Liver (tissue), 9 donors: ENCODE results near the gene INTS15. TPM values are rescaled to one million over a fixed set of nuclear protein-coding genes. Genes with fewer than 3 reads are reported as not detected.

Experiments used
- DNase-seq: peaks from one replicate; pipeline ENCODE4 v3.0.0-alpha.2; 2017; ENCODE audit warnings: low spot score
- H3K27ac ChIP-seq, 2 donors: one replicate each; pipeline ENCODE4 v1.7.0; 2013; ENCODE audit warnings: inconsistent platforms in 2 of 2, low read length in 2 of 2, control low read depth in 1 of 2, low read depth in 1 of 2, mild to moderate bottlenecking in 1 of 2
- H3K27me3 ChIP-seq, 4 donors: one replicate each; pipeline versions ENCODE4 v1.6.1 to v1.7.0; 2013; ENCODE audit warnings: low read length in 3 of 4, inconsistent platforms in 1 of 4, mild to moderate bottlenecking in 1 of 4, moderate library complexity in 1 of 4; ENCODE audit not compliant: control insufficient read depth in 4 of 4, insufficient read depth in 4 of 4
- H3K36me3 ChIP-seq, 4 donors: one replicate each; pipeline versions ENCODE4 v1.6.1 to v1.7.0; 2013; ENCODE audit warnings: low read length in 3 of 4, mild to moderate bottlenecking in 3 of 4, low read depth in 1 of 4, moderate library complexity in 1 of 4; ENCODE audit not compliant: control insufficient read depth in 4 of 4, insufficient read depth in 3 of 4
- H3K4me1 ChIP-seq, 4 donors: one replicate each; pipeline versions ENCODE4 v1.6.1 to v1.7.0; 2013; ENCODE audit warnings: low read length in 3 of 4, mild to moderate bottlenecking in 3 of 4, moderate library complexity in 1 of 4; ENCODE audit not compliant: control insufficient read depth in 4 of 4, insufficient read depth in 4 of 4
- H3K4me3 ChIP-seq, 3 donors: one replicate each; pipeline versions ENCODE4 v1.6.1 to v1.7.0; 2013; ENCODE audit warnings: low read length in 3 of 3, control low read depth in 1 of 3, low read depth in 1 of 3, mild to moderate bottlenecking in 1 of 3
- H3K9ac ChIP-seq, 2 donors: one replicate each; pipeline ENCODE4 v1.7.0; 2013; ENCODE audit warnings: low read length in 2 of 2, mild to moderate bottlenecking in 2 of 2, moderate library complexity in 2 of 2, control low read depth in 1 of 2, low read depth in 1 of 2
- H3K9me3 ChIP-seq, 4 donors: one replicate each; pipeline versions ENCODE4 v1.6.1 to v1.7.0; 2013; ENCODE audit warnings: low read length in 3 of 4; ENCODE audit not compliant: control insufficient read depth in 4 of 4
- FOXA1 ChIP-seq: IDR thresholded peaks from 2 replicates; pipeline ENCODE4 v1.6.1; 2016; ENCODE audit warnings: antibody characterized with exemption
- FOXA2 ChIP-seq: IDR thresholded peaks from 2 replicates; pipeline ENCODE4 v1.6.1; 2016; ENCODE audit warnings: antibody characterized with exemption
- HNF4A ChIP-seq, 2 donors: conservative IDR thresholded peaks; 2 replicates each; pipeline ENCODE4 v1.6.1; 2016; ENCODE audit warnings: antibody characterized with exemption in 2 of 2, mild to moderate bottlenecking in 2 of 2
- HNF4G ChIP-seq: IDR thresholded peaks from 2 replicates; pipeline ENCODE4 v1.6.1; 2016; ENCODE audit warnings: antibody characterized with exemption
- JUND ChIP-seq, 2 donors: IDR thresholded peaks; 2 replicates each; pipeline ENCODE4 v1.6.1; 2016; ENCODE audit warnings: antibody characterized with exemption in 2 of 2
- NR2F2 ChIP-seq: IDR thresholded peaks from 2 replicates; pipeline ENCODE4 v1.6.1; 2016; ENCODE audit warnings: antibody characterized with exemption
- RAD21 ChIP-seq, 2 donors: IDR thresholded peaks; 2 replicates each; pipeline ENCODE4 v1.6.1; 2016; ENCODE audit warnings: antibody characterized with exemption in 2 of 2, mild to moderate bottlenecking in 2 of 2
- RXRA ChIP-seq, 2 donors: IDR thresholded peaks; 2 replicates each; pipeline ENCODE4 v1.6.1; 2017 to 2018; ENCODE audit warnings: antibody characterized with exemption in 2 of 2, mild to moderate bottlenecking in 1 of 2
- SP1 ChIP-seq: IDR thresholded peaks from 2 replicates; pipeline ENCODE4 v1.6.1; 2018; ENCODE audit warnings: antibody characterized with exemption, mild to moderate bottlenecking
- TAF1 ChIP-seq: conservative IDR thresholded peaks from 2 replicates; pipeline ENCODE4 v1.6.1; 2016; ENCODE audit warnings: antibody characterized with exemption, mild to moderate bottlenecking
- YY1 ChIP-seq: IDR thresholded peaks from 2 replicates; pipeline ENCODE4 v1.6.1; 2016; ENCODE audit warnings: antibody characterized with exemption, mild to moderate bottlenecking
- WGBS: extraction: QIAGEN DNeasy Blood & Tissue Kit; methylation state at CpG from one replicate; pipeline ENCODE4 v1.1.7; 2013; 5-methylcytosine and 5-hydroxymethylcytosine counted together
- polyA plus RNA-seq, 2 donors: library from polyadenylated mRNA; stranded (reverse) in 1 of 2; unstranded in 1 of 2; fragments of 200-250 nt in 1 of 2; fragments of >200 nt in 1 of 2; fragmentation: Nextera tagmentation in 1 of 2; extraction: Ambion mirVana in 1 of 2; gene quantifications; one replicate each; pipeline versions ENCODE4 v1.2.1 to v1.2.3, GENCODE V29; 2013 to 2015
- total RNA-seq, 2 donors: library from RNA; depleted of rRNA; stranded (reverse); fragments of >200 nt; gene quantifications; one replicate each; pipeline ENCODE4 v1.2.3, GENCODE V29; 2014
- TF ChIP-seq, protein P1 (sequence below): IDR thresholded peaks from 2 replicates; pipeline ENCODE4 v1.6.1; 2016; ENCODE audit warnings: antibody characterized with exemption
- TF ChIP-seq, protein P2 (sequence below): fragments of 150-350 bp; IDR thresholded peaks from 2 replicates; pipeline ENCODE4 v1.5.1; 2017; ENCODE audit warnings: improper control_type of control experiment, low read depth, low read length; ENCODE audit not compliant: missing input control
- TF ChIP-seq, protein P3 (sequence below): IDR thresholded peaks from 2 replicates; pipeline ENCODE4 v1.6.1; 2016; ENCODE audit warnings: antibody characterized with exemption
- TF ChIP-seq, protein P4 (sequence below): IDR thresholded peaks from 2 replicates; pipeline ENCODE4 v1.6.1; 2016; ENCODE audit warnings: antibody characterized with exemption, mild to moderate bottlenecking
- TF ChIP-seq, protein P5 (sequence below): IDR thresholded peaks from 2 replicates; pipeline ENCODE4 v1.6.1; 2016; ENCODE audit warnings: antibody characterized with exemption
- donor health status: healthy.
- donor health status: healthy.
- donor health status: healthy.
- donor health status: healthy.
- donor health status: healthy.

INTS15 gene
- total and polyA plus RNA-seq, 4 donors, result 5.2 to 10.4 (median 8.2) TPM

DNA sequence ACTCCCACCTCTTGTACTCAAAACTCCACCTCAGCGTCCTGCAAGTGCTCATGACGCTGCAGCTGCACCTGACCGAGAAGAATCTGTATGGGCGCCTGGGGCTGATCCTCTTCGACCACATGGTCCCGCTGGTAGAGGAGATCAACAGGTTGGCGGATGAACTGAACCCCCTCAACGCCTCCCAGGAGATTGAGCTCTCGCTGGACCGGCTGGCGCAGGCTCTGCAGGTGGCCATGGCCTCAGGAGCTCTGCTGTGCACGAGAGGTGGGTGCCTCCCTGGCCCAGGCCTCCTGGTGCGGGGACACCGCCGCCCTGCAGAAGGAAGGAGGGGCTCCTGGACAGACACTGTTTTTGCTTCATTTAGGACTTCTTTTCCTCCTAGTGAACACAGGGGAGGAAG, 10.3 kb downstream of the INTS15 start:
- Histone ChIP-seq H3K9me3 (no peaks in the 10 kb centered on the region), H3K4me1 (no peaks in the 10 kb centered on the region), H3K4me3 (no peak overlapping the region), H3K9ac (no peak overlapping the region), H3K27me3 (no peaks in the 10 kb centered on the region), H3K36me3 (peaks cover 25 to 65% (median 29%) of the 10 kb centered on the region in 4 donors), H3K27ac (no peak overlapping the region)
- WGBS, result 96% methylated on average over 15 of the region's 15 CpGs
- TF ChIP-seq RXRA (IDR thresholded peaks at IDR 0.05) (no peak), TAF1 (no peak), RAD21 (IDR thresholded peaks at IDR 0.05) (no peak), JUND (IDR thresholded peaks at IDR 0.05) (no peak), YY1 (no peak), HNF4A (conservative IDR thresholded peaks at IDR 0.05) (no peak), NR2F2 (no peak), FOXA2 (no peak), FOXA1 (no peak), SP1 (no peak)
- TF ChIP-seq, protein P1, sequence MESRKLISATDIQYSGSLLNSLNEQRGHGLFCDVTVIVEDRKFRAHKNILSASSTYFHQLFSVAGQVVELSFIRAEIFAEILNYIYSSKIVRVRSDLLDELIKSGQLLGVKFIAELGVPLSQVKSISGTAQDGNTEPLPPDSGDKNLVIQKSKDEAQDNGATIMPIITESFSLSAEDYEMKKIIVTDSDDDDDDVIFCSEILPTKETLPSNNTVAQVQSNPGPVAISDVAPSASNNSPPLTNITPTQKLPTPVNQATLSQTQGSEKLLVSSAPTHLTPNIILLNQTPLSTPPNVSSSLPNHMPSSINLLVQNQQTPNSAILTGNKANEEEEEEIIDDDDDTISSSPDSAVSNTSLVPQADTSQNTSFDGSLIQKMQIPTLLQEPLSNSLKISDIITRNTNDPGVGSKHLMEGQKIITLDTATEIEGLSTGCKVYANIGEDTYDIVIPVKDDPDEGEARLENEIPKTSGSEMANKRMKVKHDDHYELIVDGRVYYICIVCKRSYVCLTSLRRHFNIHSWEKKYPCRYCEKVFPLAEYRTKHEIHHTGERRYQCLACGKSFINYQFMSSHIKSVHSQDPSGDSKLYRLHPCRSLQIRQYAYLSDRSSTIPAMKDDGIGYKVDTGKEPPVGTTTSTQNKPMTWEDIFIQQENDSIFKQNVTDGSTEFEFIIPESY, result no peak
- TF ChIP-seq, protein P2, sequence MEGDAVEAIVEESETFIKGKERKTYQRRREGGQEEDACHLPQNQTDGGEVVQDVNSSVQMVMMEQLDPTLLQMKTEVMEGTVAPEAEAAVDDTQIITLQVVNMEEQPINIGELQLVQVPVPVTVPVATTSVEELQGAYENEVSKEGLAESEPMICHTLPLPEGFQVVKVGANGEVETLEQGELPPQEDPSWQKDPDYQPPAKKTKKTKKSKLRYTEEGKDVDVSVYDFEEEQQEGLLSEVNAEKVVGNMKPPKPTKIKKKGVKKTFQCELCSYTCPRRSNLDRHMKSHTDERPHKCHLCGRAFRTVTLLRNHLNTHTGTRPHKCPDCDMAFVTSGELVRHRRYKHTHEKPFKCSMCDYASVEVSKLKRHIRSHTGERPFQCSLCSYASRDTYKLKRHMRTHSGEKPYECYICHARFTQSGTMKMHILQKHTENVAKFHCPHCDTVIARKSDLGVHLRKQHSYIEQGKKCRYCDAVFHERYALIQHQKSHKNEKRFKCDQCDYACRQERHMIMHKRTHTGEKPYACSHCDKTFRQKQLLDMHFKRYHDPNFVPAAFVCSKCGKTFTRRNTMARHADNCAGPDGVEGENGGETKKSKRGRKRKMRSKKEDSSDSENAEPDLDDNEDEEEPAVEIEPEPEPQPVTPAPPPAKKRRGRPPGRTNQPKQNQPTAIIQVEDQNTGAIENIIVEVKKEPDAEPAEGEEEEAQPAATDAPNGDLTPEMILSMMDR, result no peak
- TF ChIP-seq, protein P3, sequence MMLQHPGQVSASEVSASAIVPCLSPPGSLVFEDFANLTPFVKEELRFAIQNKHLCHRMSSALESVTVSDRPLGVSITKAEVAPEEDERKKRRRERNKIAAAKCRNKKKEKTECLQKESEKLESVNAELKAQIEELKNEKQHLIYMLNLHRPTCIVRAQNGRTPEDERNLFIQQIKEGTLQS, result no peak
- TF ChIP-seq, protein P4, sequence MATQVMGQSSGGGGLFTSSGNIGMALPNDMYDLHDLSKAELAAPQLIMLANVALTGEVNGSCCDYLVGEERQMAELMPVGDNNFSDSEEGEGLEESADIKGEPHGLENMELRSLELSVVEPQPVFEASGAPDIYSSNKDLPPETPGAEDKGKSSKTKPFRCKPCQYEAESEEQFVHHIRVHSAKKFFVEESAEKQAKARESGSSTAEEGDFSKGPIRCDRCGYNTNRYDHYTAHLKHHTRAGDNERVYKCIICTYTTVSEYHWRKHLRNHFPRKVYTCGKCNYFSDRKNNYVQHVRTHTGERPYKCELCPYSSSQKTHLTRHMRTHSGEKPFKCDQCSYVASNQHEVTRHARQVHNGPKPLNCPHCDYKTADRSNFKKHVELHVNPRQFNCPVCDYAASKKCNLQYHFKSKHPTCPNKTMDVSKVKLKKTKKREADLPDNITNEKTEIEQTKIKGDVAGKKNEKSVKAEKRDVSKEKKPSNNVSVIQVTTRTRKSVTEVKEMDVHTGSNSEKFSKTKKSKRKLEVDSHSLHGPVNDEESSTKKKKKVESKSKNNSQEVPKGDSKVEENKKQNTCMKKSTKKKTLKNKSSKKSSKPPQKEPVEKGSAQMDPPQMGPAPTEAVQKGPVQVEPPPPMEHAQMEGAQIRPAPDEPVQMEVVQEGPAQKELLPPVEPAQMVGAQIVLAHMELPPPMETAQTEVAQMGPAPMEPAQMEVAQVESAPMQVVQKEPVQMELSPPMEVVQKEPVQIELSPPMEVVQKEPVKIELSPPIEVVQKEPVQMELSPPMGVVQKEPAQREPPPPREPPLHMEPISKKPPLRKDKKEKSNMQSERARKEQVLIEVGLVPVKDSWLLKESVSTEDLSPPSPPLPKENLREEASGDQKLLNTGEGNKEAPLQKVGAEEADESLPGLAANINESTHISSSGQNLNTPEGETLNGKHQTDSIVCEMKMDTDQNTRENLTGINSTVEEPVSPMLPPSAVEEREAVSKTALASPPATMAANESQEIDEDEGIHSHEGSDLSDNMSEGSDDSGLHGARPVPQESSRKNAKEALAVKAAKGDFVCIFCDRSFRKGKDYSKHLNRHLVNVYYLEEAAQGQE, result no peak
- TF ChIP-seq, protein P5, sequence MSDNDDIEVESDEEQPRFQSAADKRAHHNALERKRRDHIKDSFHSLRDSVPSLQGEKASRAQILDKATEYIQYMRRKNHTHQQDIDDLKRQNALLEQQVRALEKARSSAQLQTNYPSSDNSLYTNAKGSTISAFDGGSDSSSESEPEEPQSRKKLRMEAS, result no peak
- no peak for DNase-seq

DNA sequence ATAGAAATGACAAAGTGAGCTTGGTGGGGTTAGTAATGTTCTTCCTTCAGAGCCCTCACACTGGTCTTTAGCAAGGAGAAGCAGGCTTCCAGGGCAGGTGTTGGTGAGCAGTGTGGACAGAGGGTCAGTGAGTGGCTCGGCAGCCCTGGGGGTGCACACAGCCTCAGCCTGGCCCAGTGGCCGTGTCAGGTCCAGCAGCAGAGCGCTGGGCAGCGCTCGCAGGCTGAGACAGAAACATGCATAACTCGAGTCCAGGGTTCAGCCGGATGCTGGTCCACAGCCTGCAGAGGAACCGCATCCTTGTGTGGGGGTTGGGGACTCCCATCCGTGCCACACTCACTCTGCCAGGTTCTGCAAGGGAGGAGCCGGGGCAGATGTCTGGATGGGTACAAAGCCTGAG, 14.6 kb downstream of the INTS15 start:
- H3K4me3 ChIP-seq, result no peak overlapping the region
- no peak for TF ChIP-seq HNF4G
- H3K36me3 ChIP-seq, result peaks cover 9 to 47% (median 15%) of the 10 kb centered on the region in 4 donors
- H3K4me1 ChIP-seq, result no peaks in the 10 kb centered on the region
- DNase-seq, result no peak
- no peaks in the 10 kb centered on the region for H3K9me3 ChIP-seq
- no peak overlapping the region for H3K9ac ChIP-seq
- no peak overlapping the region for H3K27ac ChIP-seq
- WGBS, result 89% methylated on average over 10 of the region's 10 CpGs
- no peaks in the 10 kb centered on the region for H3K27me3 ChIP-seq
